GM12878 (cell line): ENCODE measurements around the gene CCDC201. TPM values are rescaled to one million over a fixed set of nuclear protein-coding genes. Genes with fewer than 3 reads are reported as not detected.
"Not testable (repeated sequence)": the region's sequence is repeated elsewhere in the genome, so short reads cannot be mapped to it uniquely, and the experiment has no call there.

ENCODE experiments used
- ATAC-seq: fragments of 200-7000 bp; cut with Tn5 transposase; 3 replicates; pipeline ENCODE4 v1.9.1; 2020; ENCODE audit warnings: mild to moderate bottlenecking, moderate library complexity
- BruUV-seq: library from RNA; stranded (reverse); fragments of 400-500 nt; replicated peaks from 2 replicates; lab custom pipeline; 2021; lab: Mats Ljungman, UMichigan
- CTCF ChIA-PET: fragments of 300-600 bp; sonication (Branson Sonifier 250); formaldehyde crosslinking; extraction: SDS; loops from one replicate; lab custom pipeline; 2021; ENCODE audit warnings: inconsistent platforms; lab: Yijun Ruan, JAX
- POLR2A ChIA-PET: fragments of 350-600 bp; formaldehyde crosslinking; extraction: SDS; loops from one replicate; lab custom pipeline; 2021; ENCODE audit warnings: inconsistent platforms; lab: Charles Lee
- RAD21 ChIA-PET: fragments of 300-600 bp; sonication (Branson Sonifier 250); formaldehyde crosslinking; loops from one replicate; lab custom pipeline; 2023; ENCODE audit warnings: antibody characterized with exemption; ENCODE audit not compliant: unreplicated experiment; lab: Charles Lee
- SMC1A ChIA-PET: fragments of 300-600 bp; sonication (Branson Sonifier 250); formaldehyde crosslinking; loops from one replicate; lab custom pipeline; 2023; ENCODE audit not compliant: unreplicated experiment, uncharacterized antibody; lab: Charles Lee
- DNase-seq: peaks from one replicate; pipeline ENCODE4 v3.0.0-alpha.2; 2011; ENCODE audit warnings: low read depth, low spot score
- FAIRE-seq: peaks from 3 replicates; lab custom pipeline; 2011; peaks lifted over from hg19 to GRCh38; lab: Jason Lieb, UNC
- H2AFZ ChIP-seq: 2 replicates; pipeline ENCODE4 v1.6.0; 2011; ENCODE audit warnings: low read depth, low read length, control low read depth; ENCODE audit not compliant: control insufficient read depth
- H3K27ac ChIP-seq: 2 replicates; pipeline ENCODE4 v1.5.1; 2011; ENCODE audit warnings: control low read depth; ENCODE audit not compliant: control insufficient read depth, insufficient read depth
- H3K27me3 ChIP-seq, 2 experiments: replicated peaks in 1 of 2; 2 replicates each; pipeline versions ENCODE4 v1.6.0 to v1.6.1; 2011; ENCODE audit warnings: low read length in 1 of 2; ENCODE audit not compliant: control insufficient read depth in 2 of 2, insufficient read depth in 2 of 2
- H3K36me3 ChIP-seq, 2 experiments: 2 replicates each; pipeline ENCODE4 v1.5.1; 2011; ENCODE audit warnings: low read length in 1 of 2; ENCODE audit not compliant: control insufficient read depth in 2 of 2, insufficient read depth in 2 of 2
- H3K4me1 ChIP-seq: 2 replicates; pipeline ENCODE4 v1.6.1; 2011; ENCODE audit warnings: mild to moderate bottlenecking, low read length, moderate library complexity, mixed read lengths; ENCODE audit not compliant: control insufficient read depth, insufficient read depth
- H3K4me2 ChIP-seq: 2 replicates; pipeline ENCODE4 v1.6.0; 2011; ENCODE audit warnings: control low read depth; ENCODE audit not compliant: control insufficient read depth, insufficient read depth
- H3K4me3 ChIP-seq: fragments of 200-600 bp; sonication (generic); 2 replicates; pipeline ENCODE4 v1.5.1; 2016
- H3K79me2 ChIP-seq: 2 replicates; pipeline ENCODE4 v1.6.0; 2011; ENCODE audit warnings: low read length; ENCODE audit not compliant: control insufficient read depth, insufficient read depth
- H3K9ac ChIP-seq: 2 replicates; pipeline ENCODE4 v1.8.0; 2011; ENCODE audit warnings: low read length, control low read depth, mixed read lengths; ENCODE audit not compliant: control insufficient read depth, insufficient read depth
- H3K9me3 ChIP-seq: replicated peaks from 3 replicates; pipeline ENCODE4 v1.5.1; 2011; ENCODE audit warnings: mild to moderate bottlenecking, low read length; ENCODE audit not compliant: control insufficient read depth, insufficient read depth
- H4K20me1 ChIP-seq: 2 replicates; pipeline ENCODE4 v1.6.0; 2011; ENCODE audit not compliant: control insufficient read depth, insufficient read depth
- WGBS: methylation state at CpG from one replicate; pipeline ENCODE4 v1.1.6; 2016; ENCODE audit warnings: low lambda C conversion rate; ENCODE audit not compliant: insufficient replicate concordance, insufficient coverage; ENCODE audit errors: missing lambda C conversion rate; 5-methylcytosine and 5-hydroxymethylcytosine counted together
- in situ Hi-C: fragments of 300-500 bp; cut with MboI; formaldehyde crosslinking; loops from 9 replicates; pipeline ENCODE4 v1.14.3; 2018; ENCODE audit warnings: mixed read lengths
- intact Hi-C: fragments of 100-400 bp; cut with micrococcal nuclease; formaldehyde crosslinking; loops from one replicate; pipeline ENCODE4 v1.14.2; 2022; ENCODE audit not compliant: unreplicated experiment
- polyA plus RNA-seq, 11 experiments: library from polyadenylated mRNA; depleted of rRNA in 4 of 11; unstranded in 6 of 11; stranded (reverse) in 5 of 11; fragments of >200 nt; fragmentation: Nextera tagmentation in 4 of 11; fragmentation: Illumina TruSeq in 1 of 11; extraction: Ambion mirVana in 4 of 11; extraction: Trizol in 1 of 11; gene quantifications; 1 replicate in 1 of 11; 2 replicates in 10 of 11; pipeline versions ENCODE4 v1.2.1 to v1.2.3, GENCODE V29; 2011 to 2016; ENCODE audit warnings: inconsistent platforms in 2 of 11, missing spikeins in 2 of 11, low read depth in 1 of 11
- total RNA-seq, 4 experiments: library from RNA; depleted of rRNA in 3 of 4; stranded (reverse); fragments of >200 nt in 3 of 4; fragmentation: Illumina TruSeq in 1 of 4; extraction: Trizol in 1 of 4; gene quantifications; 2 replicates each; pipeline versions ENCODE4 v1.2.1 to v1.2.3, GENCODE V29; 2013 to 2021

The CCDC201 gene
- total and polyA plus RNA-seq, 10 of the 15 experiments (the other 5 are each of a cell fraction or from before 2014, with no cell fraction given): 0.10 TPM; not detected in 9

DNA sequence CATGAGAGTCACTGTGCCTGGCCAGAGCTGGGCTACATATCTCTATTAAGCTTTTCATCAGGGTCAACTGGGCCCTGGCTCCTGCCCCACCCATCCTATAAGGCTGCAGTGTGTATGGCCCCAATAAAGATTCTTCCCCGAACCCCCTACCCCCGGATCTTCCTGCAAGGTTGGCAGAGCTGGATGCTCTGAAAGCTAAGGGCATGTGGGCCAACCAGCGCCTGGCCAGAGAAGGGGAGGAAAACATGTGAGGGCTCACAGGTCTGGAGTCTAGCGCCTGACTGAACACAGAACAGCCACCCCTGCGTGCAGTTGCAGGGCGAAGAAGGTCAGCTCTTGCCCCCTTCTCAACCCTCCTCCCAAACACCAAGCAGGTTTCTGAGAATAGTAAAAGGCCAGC lies 24.1 kb downstream of the CCDC201 start:
- H3K36me3 ChIP-seq, RAD21 ChIA-PET, H3K4me2 ChIP-seq, H3K9ac ChIP-seq, POLR2A ChIA-PET, BruUV-seq, CTCF ChIA-PET, SMC1A ChIA-PET, ATAC-seq, H3K27ac ChIP-seq, DNase-seq, H3K4me3 ChIP-seq, H3K79me2 ChIP-seq, H4K20me1 ChIP-seq, FAIRE-seq, H3K27me3 ChIP-seq, intact Hi-C loops, H3K9me3 ChIP-seq, H3K4me1 ChIP-seq, H2AFZ ChIP-seq, in situ Hi-C loops: not testable (repeated sequence)
- WGBS: 27% methylated on average over 6 of the region's 6 CpGs

DNA sequence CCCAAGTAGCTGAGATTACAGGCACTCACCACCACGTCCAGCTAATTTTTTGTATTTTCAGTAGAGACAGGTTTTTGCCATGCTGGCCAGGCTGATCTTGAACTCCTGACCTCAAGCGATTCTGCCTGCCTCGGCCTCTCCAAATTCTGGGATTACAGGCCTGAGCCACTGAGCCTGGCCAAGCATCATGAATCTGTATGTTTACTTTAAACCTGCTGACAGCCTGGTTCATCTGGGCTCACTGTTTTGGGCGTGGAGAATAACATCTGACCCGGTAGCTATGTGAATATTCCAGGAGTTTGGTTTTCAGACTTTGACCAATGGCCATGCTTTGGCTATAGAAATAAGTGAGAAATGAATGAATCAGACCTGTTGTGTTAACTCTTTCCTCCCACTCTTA lies 26.3 kb downstream of the CCDC201 start:
- in situ Hi-C loops, H3K27me3 ChIP-seq, ATAC-seq, H2AFZ ChIP-seq, SMC1A ChIA-PET, H3K4me3 ChIP-seq, H3K4me2 ChIP-seq, H3K27ac ChIP-seq, POLR2A ChIA-PET, H4K20me1 ChIP-seq, H3K36me3 ChIP-seq, RAD21 ChIA-PET, DNase-seq, FAIRE-seq, H3K9ac ChIP-seq, H3K4me1 ChIP-seq, BruUV-seq, intact Hi-C loops, H3K9me3 ChIP-seq, H3K79me2 ChIP-seq: not testable (repeated sequence)
- CTCF ChIA-PET: interaction anchor here (1.3 kb wide), 1 partner anchor 183 kb away, joined by 4 read pairs; no protein-coding TSS in a partner anchor
- whole genome bisulfite sequencing: 36% methylated on average over 5 of the region's 5 CpGs

- BruUV-seq, H3K4me2 ChIP-seq, POLR2A ChIA-PET: not testable (repeated sequence)
Measured at GRCh38 chr7:45841926-45842717, 30.8 kb downstream of the CCDC201 start.

DNA sequence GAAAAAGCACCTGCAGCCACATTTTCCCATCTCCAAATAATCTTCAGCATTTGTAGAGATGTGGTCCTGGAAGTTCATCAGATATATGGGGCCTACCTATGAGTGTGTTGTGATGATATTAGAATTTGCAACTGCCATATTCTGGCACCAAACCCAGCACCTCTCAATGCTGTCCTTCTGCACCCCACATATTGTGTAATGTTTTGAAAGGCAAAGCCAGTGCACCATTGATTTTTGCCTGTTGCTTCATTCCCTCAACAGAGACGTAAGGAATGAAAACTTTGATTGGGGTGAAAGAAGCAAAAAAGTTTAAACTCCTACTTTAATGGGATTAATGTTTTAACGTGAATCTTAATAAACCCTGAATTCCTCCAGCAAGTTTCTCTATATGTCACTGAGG lies 34.0 kb downstream of the CCDC201 start:
- RAD21 ChIA-PET, in situ Hi-C loops, H4K20me1 ChIP-seq, H2AFZ ChIP-seq, DNase-seq, ATAC-seq, H3K9ac ChIP-seq, H3K36me3 ChIP-seq, H3K4me3 ChIP-seq, CTCF ChIA-PET, H3K27ac ChIP-seq, H3K27me3 ChIP-seq, SMC1A ChIA-PET, H3K4me2 ChIP-seq, FAIRE-seq, H3K4me1 ChIP-seq, intact Hi-C loops, BruUV-seq, H3K79me2 ChIP-seq, H3K9me3 ChIP-seq: not testable (repeated sequence)
- POLR2A ChIA-PET: interaction anchor here (0.6 kb wide), 1 partner anchor 500 kb away, joined by 3 read pairs; no protein-coding TSS in a partner anchor
- WGBS: 22% methylated on average over 1 of the region's 2 CpGs

More at GRCh38 chr7:45841926-45842717, 30.8 kb downstream of the CCDC201 start:
- H4K20me1 ChIP-seq, RAD21 ChIA-PET, H3K27me3 ChIP-seq, SMC1A ChIA-PET, H3K4me1 ChIP-seq, H3K36me3 ChIP-seq, in situ Hi-C loops, H3K4me3 ChIP-seq, H3K9ac ChIP-seq, CTCF ChIA-PET, H3K79me2 ChIP-seq, H3K27ac ChIP-seq, intact Hi-C loops, H2AFZ ChIP-seq, FAIRE-seq, H3K9me3 ChIP-seq: not testable (repeated sequence)
- 2% methylated on average over 4 of the region's 4 CpGs for WGBS
- ATAC-seq (peak; percentile 78), DNase-seq (peak; percentile 4)
